Stimulated activated CD8-positive, alpha-beta memory T cell treated with anti-CD3 and anti-CD28 coated beads, Interleukin-7, amount 100 ng/mL, for 1 hour (primary cell): Measurements from ENCODE around the gene CLIP4.
A peak's percentile ranks its signal among the peaks of the same experiment; 100 is the strongest.

Source experiments
- DNase-seq, 2 donors: peaks; one replicate each; pipeline ENCODE4 v3.0.0-alpha.2; 2020; ENCODE audit warnings: low read depth in 2 of 2

The CLIP4 gene

DNA sequence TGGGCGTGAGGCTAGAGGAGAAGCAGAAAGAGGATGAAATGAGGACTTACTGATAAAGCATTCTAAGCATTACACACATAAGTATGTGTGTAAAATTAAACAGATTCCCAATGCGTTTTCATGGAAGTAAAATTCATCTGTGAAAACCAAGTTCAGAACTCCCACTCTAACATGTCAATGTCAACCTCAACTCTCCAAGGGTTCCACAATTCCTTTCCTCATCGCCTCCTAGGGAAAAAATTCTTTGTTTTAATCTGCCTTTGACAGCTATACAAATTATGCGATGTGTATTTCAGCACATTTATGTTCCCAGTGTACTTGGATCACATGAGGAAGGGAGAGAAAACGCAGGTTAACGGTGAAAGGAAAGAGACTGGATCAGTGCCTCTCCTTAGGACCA, 76.6 kb downstream of the CLIP4 start:
- no peak for DNase-seq

DNA sequence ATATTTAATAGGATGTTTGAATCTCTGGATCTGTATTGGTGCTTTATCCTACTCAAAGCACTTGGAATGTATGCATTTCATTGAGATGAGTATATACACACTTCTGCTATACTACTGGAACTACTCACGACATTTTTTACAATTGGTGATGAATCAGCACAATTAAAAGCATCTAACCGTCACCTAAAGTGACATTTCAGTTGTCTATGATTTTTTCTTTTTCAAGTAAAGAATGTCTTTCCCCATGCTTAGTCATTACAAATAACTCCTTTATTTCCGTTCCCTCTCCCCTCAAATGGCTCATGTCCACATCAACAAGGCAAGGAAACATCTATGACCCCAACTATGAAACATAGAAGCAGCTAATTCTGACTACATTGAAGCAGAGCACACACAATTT, 77.3 kb downstream of the CLIP4 start:
- no peak for DNase-seq

GRCh38 chr2:29193111-29193510, 77.9 kb downstream of the CLIP4 start:
- DNase-seq, result no peak

- DNase-seq, result no peak
Observed at GRCh38 chr2:29193681-29194080, 78.5 kb downstream of the CLIP4 start.

DNA sequence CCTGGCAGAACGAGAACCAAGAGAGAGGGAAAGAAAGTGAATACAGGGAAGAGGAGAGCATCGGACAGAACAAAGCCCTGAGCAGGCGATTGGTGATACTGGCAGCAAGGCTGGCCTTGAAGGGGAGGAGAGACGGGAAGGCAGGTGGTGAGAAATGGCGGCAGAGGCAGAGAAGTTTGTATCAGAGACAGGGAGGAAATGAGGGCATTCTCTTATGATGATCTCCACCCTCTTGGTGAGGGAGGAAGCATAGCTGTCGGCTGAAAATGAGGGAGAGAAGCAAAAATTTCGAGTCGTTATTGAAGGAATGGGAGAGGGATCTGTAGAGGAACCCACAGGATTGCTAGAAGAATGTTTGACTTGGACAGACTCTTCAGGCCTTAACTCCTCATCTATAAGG, 80.6 kb downstream of the CLIP4 start:
- DNase-seq, result no peak

DNA sequence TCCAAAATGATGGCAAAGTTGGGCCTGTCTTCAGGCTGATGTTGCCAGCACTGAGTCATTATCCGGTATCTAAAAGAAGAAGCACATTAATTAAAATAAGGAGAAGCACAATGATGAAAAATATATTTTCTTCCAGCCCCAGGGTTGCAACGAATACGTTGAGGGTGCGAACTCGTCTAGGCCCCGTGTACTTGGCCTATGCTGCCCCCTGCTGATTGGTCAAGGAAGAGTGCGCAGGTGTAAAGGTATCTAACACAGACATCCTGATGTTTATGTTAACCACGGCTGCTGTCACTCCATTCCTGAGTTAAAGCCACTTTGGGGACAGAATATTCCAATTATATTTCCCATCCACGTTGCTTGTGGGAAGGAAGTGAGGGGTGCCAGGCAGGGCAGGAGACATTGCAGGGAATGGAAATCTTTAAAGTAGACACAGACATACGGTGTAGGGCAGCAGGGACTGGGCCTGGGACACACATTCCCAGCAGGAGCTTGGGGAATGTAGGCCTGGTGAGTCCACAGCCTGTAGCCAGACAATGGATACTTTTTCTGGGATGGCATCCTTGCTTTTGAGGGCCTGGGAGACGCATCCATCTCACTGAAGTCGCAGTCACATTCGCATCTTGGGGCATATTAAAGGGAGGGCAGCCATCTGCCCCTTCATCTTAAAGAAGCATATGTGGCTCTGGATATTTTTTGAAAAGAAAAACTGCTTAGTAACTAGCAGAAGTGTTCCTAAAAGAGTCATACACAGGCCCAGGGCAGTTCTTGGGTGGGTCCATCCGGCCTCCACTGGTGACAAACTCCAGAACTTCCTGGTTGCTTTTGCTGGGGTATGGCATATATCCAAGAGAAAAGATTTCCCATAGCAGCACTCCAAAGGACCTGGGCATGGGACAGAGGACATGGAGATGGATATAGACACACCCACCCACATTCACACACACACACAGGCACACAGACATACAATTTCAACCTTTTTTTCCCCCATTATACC, 81.9 kb downstream of the CLIP4 start:
- peak; percentile 43 to 61 for DNase-seq

DNA sequence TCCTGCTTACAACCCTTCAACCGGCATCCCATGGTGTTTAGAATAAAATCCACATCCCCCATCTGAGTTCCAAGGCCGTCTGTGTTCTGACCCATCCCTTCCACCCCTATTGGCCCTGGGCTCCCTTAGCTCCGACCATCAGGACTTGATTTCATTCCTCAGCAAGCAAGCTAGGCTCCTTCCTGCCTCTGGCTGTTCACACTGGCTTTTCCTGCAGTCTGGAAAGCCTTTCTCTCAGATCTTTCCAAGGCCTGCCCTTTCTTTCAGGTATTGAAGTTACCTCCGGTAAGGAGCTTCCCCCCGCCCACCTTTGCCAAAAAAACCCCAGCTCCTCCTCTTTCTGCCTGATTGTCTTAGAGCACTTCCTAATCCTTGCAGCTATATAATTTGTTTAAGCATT, 86.8 kb downstream of the CLIP4 start:
- DNase-seq, result no peak

GRCh38 chr2:29202819-29203495, 87.7 kb downstream of the CLIP4 start:
- DNase-seq, result no peak

DNA sequence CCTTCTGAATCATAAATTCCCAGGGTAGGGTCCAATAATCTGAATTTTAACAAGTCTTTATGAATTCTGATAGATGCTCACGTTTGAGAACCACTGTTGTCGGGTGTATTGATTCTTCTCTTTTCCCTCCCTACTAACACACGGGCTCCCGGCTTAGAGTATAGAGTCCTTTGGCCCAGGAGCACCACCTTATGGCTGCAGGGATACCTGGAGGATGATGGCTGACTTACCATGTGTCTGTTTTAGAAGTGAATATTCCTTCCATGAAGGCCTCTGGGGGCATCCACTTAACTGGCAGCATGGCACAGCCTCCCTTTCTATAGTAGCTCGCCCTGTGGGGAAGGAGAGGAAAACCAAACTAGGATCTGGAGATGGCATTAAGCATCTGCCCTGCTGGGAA, 91.7 kb downstream of the CLIP4 start:
- DNase-seq, result no peak

GRCh38 chr2:29207352-29208148, 92.3 kb downstream of the CLIP4 start:
- DNase-seq, result no peak

- DNase-seq, result no peak
Observed at GRCh38 chr2:29209551-29209950, 94.3 kb downstream of the CLIP4 start.

DNA sequence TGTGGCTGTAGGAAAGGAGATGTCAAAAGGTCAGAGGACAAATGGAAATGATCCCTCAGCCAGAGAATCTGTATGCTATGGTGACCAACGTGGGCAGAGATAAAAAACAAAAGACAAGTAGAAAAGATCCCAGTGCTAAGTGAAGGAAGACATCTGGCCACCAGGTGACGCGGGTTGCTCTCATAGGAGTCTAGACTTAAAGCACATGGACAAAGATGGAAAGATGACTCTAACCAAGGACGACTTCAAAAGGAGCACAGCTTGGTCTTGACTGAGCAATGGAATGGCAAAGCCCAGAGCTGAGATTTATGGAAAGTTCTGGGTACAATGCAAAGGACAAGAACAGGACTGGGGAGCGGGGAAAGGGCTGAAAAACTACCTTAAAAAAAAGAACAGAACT, 96.8 kb downstream of the CLIP4 start:
- DNase-seq, result no peak

GRCh38 chr2:29213888-29214291, 98.7 kb downstream of the CLIP4 start:
- no peak for DNase-seq

GRCh38 chr2:29215073-29215472, 99.9 kb downstream of the CLIP4 start:
- no peak for DNase-seq

DNA sequence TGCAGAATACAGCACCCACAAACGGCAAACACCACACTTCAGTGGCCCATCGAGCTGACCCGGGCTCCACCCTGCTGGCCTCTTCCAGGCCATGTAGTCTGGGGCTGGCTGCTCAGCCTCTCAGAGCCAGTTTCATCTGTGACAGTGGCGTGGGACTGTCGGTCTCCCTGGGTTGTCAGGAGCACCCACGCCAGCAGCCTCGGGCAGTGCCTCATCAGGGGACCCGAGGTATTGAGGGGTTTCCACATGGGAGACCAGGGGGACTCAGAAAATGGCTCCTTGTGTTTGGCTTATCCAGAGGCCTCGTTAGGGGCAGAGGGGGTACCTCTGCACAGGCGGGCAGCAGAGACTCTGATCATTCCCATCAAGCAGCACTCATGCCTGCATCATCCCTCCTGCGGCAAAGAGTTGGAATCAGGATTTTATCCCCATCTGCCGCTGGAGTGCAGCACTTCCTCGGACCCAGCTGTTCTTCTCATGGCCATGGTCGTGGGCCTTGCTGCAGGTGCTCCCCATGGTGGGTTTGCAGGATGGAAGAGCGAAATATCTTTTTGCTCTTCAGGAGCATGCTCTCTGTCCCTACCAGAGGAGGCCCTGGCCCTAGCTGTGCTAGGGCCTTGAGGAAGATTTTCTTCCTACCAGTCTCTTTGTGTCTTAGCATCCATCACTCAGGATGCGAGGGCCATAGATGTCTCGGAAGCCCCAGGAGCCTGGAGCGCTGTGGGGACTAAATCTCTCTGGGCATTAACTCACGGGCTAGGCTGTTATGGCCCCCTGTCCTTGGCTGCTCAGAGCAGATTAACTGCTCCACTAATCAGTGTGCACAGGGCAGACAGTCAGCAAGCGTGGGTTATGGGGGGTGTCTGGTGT, 100.8 kb downstream of the CLIP4 start:
- no peak for DNase-seq

DNA sequence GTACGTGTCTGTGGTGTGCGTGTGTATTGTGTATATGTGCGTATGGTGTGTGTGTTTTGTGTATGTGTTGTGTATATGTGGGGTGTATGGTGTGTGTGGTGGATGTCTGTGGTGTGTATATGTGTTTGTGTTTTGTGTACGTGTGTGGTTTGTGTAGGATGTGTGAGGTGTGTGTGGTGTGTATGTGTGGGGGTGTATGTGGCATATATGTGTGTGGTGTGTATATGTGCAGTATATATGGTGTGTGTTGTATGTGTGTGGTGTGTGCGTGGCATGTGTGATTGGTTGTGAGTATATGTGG, 101.3 kb downstream of the CLIP4 start:
- no peak for DNase-seq

GRCh38 chr2:29218071-29218470, 102.9 kb downstream of the CLIP4 start:
- DNase-seq, result no peak

- DNase-seq, result no peak
Observed at GRCh38 chr2:29218550-29219125, 103.4 kb downstream of the CLIP4 start.

DNA sequence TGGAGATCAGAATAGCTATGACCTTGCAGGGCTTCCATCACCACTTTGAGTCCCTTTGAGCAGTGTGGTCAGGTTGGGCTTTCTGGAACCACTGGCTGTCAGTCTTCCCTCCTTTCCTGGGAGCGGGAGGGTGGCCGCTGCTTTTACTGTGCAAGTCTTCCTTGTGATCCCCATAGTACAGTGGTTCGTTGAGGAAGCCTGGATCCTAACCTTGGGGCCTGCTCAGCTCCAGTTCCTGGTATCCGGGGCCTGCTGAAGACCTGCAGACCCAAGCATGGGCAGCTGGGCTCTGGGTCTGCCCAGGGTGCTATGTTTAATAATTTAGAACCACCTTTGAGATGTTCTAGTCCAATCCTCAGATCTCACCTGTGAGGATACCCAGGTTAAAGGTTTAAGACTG, 104.2 kb downstream of the CLIP4 start:
- DNase-seq, result no peak

- DNase-seq, result no peak
Observed at GRCh38 chr2:29220506-29221270, 105.5 kb downstream of the CLIP4 start.
